ENCODE measurements around the gene FOXL1. TPM values are rescaled to one million over a fixed set of nuclear protein-coding genes. Genes with fewer than 3 reads are reported as not detected.

Gene FOXL1
- total RNA-seq, 1 donor from 2014 or later = 0.30 TPM

- no peak for DNase-seq
Observed at GRCh38 chr16:86608301-86608747, 30.0 kb downstream of the FOXL1 start.

GRCh38 chr16:86609115-86609514 is 30.8 kb downstream of the FOXL1 start:
- DNase-seq = no peak

- DNase-seq = no peak
Observed at GRCh38 chr16:86609661-86610060, 31.3 kb downstream of the FOXL1 start.

- no peak for DNase-seq
Observed at GRCh38 chr16:86610779-86611524, 32.6 kb downstream of the FOXL1 start.

GRCh38 chr16:86611525-86611855 is 33.1 kb downstream of the FOXL1 start:
- DNase-seq = no peak

- no peak for DNase-seq
Observed at GRCh38 chr16:86611941-86612340, 33.6 kb downstream of the FOXL1 start.

- DNase-seq = no peak
Observed at GRCh38 chr16:86614699-86615098, 36.4 kb downstream of the FOXL1 start.

GRCh38 chr16:86616906-86617305 is 38.6 kb downstream of the FOXL1 start:
- no peak for DNase-seq

GRCh38 chr16:86618431-86619238 is 40.3 kb downstream of the FOXL1 start:
- no peak for DNase-seq

- no peak for DNase-seq
Observed at GRCh38 chr16:86619239-86619794, 41.0 kb downstream of the FOXL1 start.

- no peak for DNase-seq
Observed at GRCh38 chr16:86620184-86620583, 41.8 kb downstream of the FOXL1 start.

GRCh38 chr16:86621966-86622365 is 43.6 kb downstream of the FOXL1 start:
- DNase-seq = no peak

GRCh38 chr16:86622700-86623615 is 44.6 kb downstream of the FOXL1 start:
- DNase-seq = no peak

GRCh38 chr16:86625029-86625428 is 46.7 kb downstream of the FOXL1 start:
- DNase-seq = no peak

GRCh38 chr16:86625821-86626220 is 47.5 kb downstream of the FOXL1 start:
- no peak for DNase-seq

GRCh38 chr16:86626284-86626683 is 47.9 kb downstream of the FOXL1 start:
- DNase-seq = no peak

- no peak for DNase-seq
Observed at GRCh38 chr16:86626966-86627365, 48.6 kb downstream of the FOXL1 start.

- DNase-seq = no peak
Observed at GRCh38 chr16:86628614-86629013, 50.3 kb downstream of the FOXL1 start.

GRCh38 chr16:86630471-86630870 is 52.1 kb downstream of the FOXL1 start:
- no peak for DNase-seq

GRCh38 chr16:86631444-86631843 is 53.1 kb downstream of the FOXL1 start:
- DNase-seq = no peak
